NCI-H2227 (cell line): ENCODE data around the gene CMC1.
A peak's percentile ranks its signal among the peaks of the same experiment; 100 is the strongest.

Experiments used
- DNase-seq: peaks from one replicate; lab custom pipeline; 2025; ENCODE audit not compliant: unreplicated experiment; lab: John Stamatoyannopoulos, UW

CMC1 gene

GRCh38 chr3:28295898-28296490 lies 54.6 kb downstream of the CMC1 start:
- no peak for DNase-seq

DNA sequence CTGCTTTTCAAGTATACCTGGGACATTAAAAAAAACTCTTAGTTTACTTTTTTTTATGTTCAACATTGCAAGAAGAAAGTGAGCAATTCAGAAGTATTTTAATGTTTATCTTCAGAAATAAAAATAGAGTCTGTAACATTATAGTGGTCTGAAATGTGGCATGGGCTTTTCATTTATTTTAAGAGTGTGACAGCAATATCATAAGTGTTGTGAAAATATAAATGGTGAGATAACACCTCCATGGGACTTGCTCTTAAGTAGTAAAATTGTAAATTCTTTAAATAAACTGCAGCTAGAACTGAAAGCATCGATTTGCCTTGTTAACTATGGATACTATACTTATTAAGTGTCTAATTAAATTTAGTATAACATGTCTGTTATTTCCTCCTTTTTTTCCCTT lies 58.3 kb downstream of the CMC1 start:
- no peak for DNase-seq

DNA sequence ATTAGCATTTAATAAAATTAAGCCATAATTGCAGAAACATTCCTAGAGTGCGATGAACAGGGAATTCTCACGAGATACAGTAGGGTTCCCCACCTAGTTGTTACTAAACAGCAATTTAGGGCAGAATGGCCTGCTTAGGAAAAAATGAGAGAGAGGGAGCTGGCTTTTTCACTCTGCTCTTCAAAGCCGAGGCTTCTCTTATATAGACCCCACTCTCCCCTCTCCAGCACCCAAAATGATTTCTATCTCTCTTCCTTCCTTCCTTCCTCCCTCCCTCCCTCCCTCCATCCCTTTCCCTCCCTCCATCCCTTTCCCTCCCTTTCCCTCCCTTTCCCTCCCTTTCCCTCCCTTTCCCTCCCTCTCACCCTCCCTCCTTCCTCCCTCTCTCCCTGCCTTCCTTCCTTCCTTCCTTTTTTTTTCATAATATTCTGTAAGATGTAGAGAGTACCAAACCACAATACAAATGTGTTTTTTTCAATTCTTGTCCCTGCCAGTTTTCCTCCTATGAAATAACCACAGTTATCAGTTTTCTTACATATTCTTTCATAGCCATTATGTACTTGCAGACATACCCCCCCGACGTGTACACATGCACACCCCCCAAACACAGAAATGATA lies 59.0 kb downstream of the CMC1 start:
- no peak for DNase-seq

DNA sequence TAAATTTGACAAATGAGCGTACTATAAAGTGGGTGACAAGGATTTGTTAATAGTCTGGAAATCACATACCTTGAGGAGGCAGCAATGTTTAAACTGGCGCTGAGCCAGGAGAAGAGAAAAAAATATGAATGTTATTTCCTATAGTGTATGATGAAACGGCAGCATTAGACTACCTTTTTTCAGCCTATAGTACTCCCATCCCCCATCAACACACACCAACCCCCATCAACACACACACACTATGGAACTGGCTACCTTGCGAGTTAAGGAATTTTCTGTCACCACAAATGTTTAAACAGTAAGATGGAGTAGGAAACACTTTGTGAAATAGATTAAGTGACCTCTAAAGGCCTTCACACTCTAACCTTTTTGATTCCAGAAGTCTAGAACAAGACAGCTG lies 60.3 kb downstream of the CMC1 start:
- no peak for DNase-seq

GRCh38 chr3:28308196-28308595 lies 66.8 kb downstream of the CMC1 start:
- no peak for DNase-seq

DNA sequence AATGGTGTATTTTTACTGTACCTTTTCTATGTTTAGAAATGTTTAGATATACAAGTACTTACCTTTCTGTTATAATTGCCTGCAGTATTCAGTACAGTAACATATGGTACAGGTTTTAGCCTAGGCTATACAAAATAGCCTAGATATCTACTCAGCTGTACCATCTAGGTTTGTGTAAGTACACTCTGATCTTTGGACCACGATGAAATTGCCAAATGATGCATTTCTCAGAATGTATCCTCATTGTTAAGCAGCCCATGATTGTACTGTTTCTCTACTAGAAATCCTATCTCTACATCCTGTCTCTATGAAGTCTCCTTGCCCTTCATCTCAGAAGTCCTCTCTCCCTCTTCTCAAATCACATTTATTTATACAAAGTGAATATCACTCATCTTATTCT lies 74.3 kb downstream of the CMC1 start:
- no peak for DNase-seq

GRCh38 chr3:28316226-28316625 lies 74.8 kb downstream of the CMC1 start:
- DNase-seq: no peak

DNA sequence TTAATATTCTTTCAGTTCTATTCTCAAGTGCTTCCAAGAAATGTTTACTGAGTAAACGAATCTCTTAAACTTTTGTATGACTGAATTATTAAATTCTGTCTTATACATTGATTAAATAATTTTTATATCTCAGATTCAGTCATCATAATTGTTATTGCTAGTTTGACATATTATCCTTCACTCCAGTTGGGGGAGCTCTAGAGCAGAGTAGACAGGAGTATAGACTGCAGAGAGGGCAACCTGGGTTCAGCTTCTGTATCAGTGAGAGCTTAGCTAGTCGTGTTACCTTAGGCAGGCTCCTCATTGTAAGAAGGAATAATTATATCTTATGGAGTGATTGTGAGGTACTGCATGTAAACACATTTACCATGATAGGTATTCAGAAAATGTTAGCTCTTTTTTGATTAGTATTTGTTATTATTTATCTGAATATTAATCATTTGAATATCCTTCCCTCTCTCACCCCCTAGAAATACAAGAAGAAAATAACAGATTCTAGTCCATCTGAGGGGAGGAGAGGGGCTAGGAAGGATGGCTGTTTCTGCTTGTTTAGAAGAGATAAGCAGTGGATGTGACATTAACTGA lies 76.1 kb downstream of the CMC1 start:
- peak; percentile 42 for DNase-seq

GRCh38 chr3:28320981-28321380 lies 79.6 kb downstream of the CMC1 start:
- DNase-seq: no peak

DNA sequence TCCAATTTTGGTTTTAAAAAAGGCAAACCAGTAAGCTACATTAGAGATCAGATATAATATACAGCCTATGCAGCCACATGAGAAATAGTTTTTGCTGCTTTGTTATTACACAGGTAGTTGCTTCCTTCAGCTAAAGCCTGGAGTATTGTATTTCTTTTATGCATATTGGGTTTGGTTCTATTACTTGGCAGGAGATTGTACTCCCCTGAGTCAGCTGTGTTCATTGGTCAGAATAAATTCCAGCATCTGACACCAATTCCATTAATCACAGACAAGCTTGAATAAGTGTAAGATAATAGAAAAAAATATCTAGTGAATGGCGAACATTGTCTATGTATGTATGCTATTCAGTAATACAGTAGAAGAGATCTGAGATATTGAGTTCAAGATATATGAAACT lies 81.0 kb downstream of the CMC1 start:
- DNase-seq: no peak

DNA sequence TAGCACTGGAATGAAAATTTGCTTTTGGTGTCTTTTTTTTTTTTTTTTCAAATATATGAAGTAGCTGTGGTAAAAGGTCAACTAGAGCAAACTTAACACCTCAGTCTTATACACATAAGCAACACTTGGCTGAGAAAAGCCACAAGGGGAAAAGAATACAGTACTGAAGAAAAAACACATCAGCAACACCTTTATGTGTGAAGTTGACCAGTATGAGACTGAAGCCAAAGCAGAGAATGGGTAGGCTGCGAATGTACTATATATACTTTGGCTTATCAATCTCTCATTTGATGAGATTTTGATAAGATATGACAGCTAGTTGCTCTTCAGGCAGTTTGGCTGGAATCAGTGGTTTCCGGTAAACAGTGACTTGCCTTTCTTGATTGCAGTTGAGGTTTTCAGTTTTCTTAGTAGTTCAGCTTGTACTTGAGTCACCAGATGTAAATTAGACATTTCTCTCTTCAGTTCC lies 85.1 kb downstream of the CMC1 start:
- no peak for DNase-seq

- DNase-seq: peak; percentile 13
Measured at GRCh38 chr3:28328188-28329151, 87.1 kb downstream of the CMC1 start.

GRCh38 chr3:28334552-28334951 lies 93.1 kb downstream of the CMC1 start:
- no peak for DNase-seq

DNA sequence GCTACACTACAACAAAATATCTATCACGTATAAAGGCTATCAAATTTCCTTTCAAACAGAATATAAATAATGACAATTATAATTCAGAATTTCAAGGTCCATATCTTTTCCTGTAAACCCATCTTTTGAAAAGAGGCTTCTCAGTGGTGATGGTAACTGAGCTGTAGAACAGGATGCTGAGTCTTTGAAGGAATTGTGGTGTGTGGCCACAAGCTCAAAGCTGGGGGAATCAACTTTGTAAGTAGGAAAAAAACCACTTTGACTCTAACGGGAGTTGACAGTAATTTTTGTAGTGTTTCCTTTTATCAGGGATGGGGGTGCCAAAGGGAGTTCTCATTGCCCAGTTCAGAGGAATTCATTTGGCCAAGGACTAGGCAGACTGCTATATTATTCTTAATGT lies 93.8 kb downstream of the CMC1 start:
- no peak for DNase-seq

DNA sequence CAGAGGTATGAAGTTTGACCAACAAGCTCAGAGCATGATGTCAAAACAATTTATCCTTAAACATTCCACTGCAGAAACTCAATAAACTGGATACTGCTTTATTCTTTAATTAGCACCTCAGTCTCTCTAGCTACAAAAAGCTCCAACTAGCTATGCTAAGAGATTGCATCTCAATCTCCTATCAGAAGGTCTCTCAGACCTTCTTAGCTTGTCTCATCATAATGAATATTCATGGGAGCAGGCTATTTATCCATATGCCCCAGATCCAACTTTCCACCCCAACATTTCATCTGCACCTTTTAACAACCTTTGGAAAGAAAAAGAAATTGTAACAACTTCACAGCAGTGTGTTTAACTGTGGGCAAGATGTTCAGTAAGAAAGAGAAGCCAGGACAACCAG lies 95.8 kb downstream of the CMC1 start:
- no peak for DNase-seq

DNA sequence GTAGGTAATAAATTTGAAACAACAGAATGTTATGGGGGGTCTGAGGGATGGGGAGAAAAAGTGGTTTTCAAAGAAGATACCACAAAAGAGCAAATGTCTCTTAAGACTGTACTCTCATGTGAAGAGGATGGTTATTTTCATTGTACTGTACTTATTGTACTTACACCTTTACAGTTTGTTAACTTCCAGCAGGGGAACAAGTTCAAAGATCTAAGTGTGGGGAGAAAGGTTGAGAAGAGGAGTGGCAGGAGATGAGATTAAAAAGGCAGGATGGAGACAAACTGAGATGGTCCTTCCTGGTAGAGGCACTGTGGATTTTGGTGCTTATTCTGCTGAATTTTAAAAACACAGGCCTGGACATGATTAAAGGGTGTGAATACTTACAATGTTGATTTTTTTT lies 101.7 kb downstream of the CMC1 start:
- no peak for DNase-seq

DNA sequence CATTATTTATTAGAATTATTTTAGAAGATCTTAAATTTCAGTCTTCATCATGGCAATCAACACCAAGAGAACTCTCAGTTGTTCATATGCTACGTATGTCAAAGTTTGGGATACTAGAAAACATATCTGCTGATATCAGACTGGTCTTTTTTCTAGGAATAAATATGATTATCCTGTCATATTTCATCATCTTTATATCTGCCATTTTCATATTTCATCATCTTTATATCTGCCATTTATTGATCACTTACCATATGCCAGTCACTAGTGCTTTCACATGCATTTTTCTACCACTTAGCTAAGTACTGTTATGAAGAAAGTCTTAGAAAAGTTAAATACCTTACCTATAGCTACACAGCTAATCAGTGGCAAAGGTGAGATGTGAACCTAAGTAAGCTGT lies 104.3 kb downstream of the CMC1 start:
- DNase-seq: no peak

DNA sequence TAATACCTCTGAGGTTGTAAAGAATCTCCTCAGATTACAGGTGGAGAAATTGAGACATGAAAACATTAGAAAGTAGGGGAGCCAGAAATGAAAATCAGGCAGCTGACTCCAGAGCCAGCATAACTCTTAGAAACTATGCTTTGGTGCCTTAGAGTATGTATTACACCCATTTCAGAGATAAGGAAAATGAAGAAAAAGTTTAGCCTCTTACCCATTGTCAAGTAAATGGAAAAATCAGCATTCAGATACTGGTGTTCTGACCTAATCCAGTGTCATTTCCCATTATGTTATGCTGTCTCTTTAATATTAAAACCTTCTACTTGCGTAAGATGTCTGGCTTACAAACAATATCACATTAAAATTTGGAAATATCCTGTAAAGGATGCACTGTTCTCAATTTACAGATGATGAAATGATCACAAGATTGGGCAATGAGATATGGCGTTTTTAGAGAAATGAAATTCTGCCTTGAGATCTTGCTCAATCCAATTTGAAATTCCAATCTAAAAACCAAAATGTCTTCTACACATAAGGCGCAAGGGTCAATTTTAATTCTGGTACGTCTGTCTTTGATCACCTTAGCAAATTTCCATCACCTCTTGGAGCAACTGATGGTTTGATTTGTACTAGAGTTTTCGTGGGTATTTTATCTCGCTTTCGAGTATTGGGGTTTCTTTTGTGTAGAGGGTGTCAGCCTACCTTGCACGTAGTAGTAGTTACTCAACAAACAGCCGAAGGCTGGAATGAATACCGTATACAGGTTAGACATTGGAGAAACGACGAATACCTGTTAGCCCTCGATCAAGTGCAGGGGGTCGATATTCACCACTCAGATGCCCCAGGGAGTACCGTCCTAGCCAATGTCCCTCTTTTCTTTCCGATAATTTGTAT lies 106.2 kb downstream of the CMC1 start:
- no peak for DNase-seq

- DNase-seq: no peak
Measured at GRCh38 chr3:28348265-28348628, 106.8 kb downstream of the CMC1 start.

- DNase-seq: peak; percentile 93
Measured at GRCh38 chr3:28348629-28349468, 107.4 kb downstream of the CMC1 start, which contains the start of the genes AZI2 and ZCWPW2. Gene AZI2, minus strand, starts transcription at chr3:28348824. Its CDS starts 8,207 bp downstream, at chr3:28340617. Gene ZCWPW2, plus strand, starts transcription at chr3:28348721. Its CDS starts 64,348 bp downstream, at chr3:28413069.
